Activated CD4-positive, CD25-positive, alpha-beta regulatory T cell (primary cell): ENCODE data around the gene DNAJC7.
"Not testable (repeated sequence)": the region's sequence is repeated elsewhere in the genome, so short reads cannot be mapped to it uniquely, and the experiment has no call there.

ENCODE experiments used
- DNase-seq, 4 experiments: peaks; one replicate each; lab custom pipeline; 2025; lab: John Stamatoyannopoulos, UW

DNAJC7 gene

GRCh38 chr17:41957031-41957868 is 60.0 kb downstream of the DNAJC7 start:
- DNase-seq = no peak

GRCh38 chr17:41956522-41956921 is 60.7 kb downstream of the DNAJC7 start:
- no peak for DNase-seq

GRCh38 chr17:41948762-41949460 is 68.3 kb downstream of the DNAJC7 start:
- no peak for DNase-seq

GRCh38 chr17:41944943-41945342 is 72.3 kb downstream of the DNAJC7 start:
- DNase-seq = no peak

- DNase-seq = no peak
These were observed 73.7 kb downstream of the DNAJC7 start for GRCh38 chr17:41943492-41943891.

- no peak for DNase-seq
These were observed 74.4 kb downstream of the DNAJC7 start for GRCh38 chr17:41942626-41943373.

- no peak for DNase-seq
These were observed 76.1 kb downstream of the DNAJC7 start for GRCh38 chr17:41941168-41941567.

GRCh38 chr17:41939693-41940090 is 77.5 kb downstream of the DNAJC7 start:
- DNase-seq = no peak

GRCh38 chr17:41939044-41939692 is 78.1 kb downstream of the DNAJC7 start:
- DNase-seq = no peak

- no peak for DNase-seq
These were observed 79.0 kb downstream of the DNAJC7 start for GRCh38 chr17:41937970-41938954.

- DNase-seq = no peak
These were observed 81.6 kb downstream of the DNAJC7 start for GRCh38 chr17:41935641-41936040.

- no peak for DNase-seq
These were observed 84.3 kb downstream of the DNAJC7 start for GRCh38 chr17:41932816-41933389.

GRCh38 chr17:41931715-41932114 is 85.5 kb downstream of the DNAJC7 start:
- not testable (repeated sequence) for DNase-seq

GRCh38 chr17:41930833-41931156 is 86.4 kb downstream of the DNAJC7 start:
- not testable (repeated sequence) for DNase-seq

GRCh38 chr17:41930009-41930832 is 87.0 kb downstream of the DNAJC7 start, which contains the start of gene ODAD4:
TSS of gene ODAD4 (plus strand) at chr17:41930617. CDS start at chr17:41930724, 107 bp downstream.
- peak; percentile 86 to 94 (median 91) for DNase-seq

- DNase-seq = no peak
These were observed 88.5 kb downstream of the DNAJC7 start for GRCh38 chr17:41928693-41929251.
